HG02885 (cell line): ENCODE data around the gene TMBIM6.
"Not testable (repeated sequence)": the region's sequence is repeated elsewhere in the genome, so short reads cannot be mapped to it uniquely, and the experiment has no call there.

Source experiments
- ATAC-seq: cut with Tn5 transposase; IDR thresholded peaks from one replicate; pipeline ENCODE4 v1.9.1; 2021; ENCODE audit warnings: mild to moderate bottlenecking; ENCODE audit not compliant: unreplicated experiment, poor library complexity

Gene TMBIM6

DNA sequence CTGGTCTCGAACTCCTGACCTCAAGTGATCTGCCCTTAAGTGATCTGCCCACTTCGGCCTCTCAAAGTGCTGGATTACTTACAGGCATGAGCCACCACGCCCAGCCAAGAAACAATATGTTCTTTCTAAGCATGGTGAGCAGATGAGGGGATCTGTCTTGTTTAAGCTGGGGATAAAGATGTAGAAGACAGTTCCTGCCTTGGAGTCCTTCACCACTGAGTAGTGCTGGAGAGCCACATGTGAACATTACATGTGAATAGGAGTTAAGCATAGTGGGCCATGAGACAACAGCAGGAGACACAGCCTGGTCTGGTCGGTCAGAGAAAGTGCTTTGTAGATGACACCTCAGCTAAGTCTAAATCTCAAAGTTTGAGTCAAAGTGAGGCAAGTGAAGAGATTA, 26.0 kb downstream of the TMBIM6 start:
- ATAC-seq = no peak

DNA sequence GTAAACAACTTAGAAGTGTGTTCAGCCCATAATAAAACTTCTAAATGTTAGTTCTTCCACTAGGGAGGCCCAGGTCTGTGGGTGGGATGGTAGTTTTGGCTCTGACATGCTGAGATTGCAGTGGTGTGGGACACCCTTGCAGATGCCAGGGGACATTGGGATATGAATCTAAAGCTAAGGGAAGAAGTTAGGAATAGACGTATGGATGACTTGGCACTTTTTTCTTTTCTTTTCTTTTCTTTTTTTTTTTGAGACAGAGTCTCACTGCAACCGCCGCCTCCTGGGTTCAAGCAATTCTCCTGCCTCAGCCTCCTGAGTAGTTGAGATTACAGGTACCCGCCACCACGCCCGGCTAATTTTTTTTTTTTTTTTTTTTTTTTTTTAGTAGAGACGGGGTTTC, 31.7 kb downstream of the TMBIM6 start:
- ATAC-seq = not testable (repeated sequence)

DNA sequence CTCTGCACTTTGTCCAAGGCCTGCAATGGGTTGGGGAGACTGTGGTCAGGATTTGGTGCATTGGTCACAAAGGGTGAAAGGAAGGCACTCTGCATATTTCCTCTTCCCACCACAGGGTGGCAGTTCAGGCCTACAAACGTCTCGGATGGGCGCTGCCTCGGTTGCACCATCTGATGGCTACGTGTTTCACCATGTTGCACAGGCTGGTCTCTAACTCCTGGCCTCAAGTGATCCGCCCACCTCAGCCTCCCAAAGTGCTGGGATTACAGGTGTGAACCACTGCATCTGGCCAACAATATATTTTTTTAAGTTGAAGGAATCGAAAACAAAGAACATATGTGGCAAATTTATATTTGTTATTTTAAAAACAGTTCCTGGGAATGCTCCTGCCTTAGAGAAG, 35.1 kb downstream of the TMBIM6 start:
- ATAC-seq = peak; percentile 61

DNA sequence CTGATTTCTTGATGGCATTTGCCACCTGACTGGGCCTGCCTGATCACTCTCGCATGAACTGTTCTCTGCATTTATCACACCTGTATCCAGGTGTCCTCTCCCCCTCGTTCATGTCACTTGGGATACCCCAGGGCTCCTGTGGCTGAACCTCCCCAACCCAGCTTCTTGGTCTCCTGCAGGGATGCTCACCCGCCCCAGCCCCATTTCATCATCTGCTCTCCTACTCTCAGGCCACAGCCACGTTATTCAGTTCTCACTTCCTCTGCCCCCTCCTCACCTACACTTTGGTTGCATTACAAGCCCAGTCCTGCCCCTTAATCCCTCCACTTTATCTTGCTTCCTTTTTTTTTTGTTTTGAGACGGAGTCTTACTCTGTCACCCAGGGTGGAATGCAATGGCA, 35.5 kb downstream of the TMBIM6 start:
- ATAC-seq = no peak

DNA sequence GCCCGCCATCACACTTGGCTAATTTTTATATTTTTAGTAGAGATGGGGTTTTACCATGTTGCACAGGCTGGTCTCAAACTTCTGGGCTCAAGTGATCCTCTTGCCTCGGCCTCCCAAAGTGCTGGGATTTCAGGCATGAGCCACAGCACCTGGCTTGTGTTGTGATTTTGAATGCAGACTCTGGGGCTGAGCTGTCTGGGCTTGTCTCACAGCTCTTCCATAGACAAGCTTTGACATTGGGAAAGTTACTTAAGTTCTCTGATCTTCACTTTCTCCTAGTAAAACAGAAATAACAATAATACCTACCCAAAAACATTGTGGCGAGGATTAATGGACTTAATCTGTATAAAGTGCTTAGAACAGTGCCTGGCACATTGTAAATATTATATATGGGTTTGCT, 36.0 kb downstream of the TMBIM6 start:
- ATAC-seq = no peak

DNA sequence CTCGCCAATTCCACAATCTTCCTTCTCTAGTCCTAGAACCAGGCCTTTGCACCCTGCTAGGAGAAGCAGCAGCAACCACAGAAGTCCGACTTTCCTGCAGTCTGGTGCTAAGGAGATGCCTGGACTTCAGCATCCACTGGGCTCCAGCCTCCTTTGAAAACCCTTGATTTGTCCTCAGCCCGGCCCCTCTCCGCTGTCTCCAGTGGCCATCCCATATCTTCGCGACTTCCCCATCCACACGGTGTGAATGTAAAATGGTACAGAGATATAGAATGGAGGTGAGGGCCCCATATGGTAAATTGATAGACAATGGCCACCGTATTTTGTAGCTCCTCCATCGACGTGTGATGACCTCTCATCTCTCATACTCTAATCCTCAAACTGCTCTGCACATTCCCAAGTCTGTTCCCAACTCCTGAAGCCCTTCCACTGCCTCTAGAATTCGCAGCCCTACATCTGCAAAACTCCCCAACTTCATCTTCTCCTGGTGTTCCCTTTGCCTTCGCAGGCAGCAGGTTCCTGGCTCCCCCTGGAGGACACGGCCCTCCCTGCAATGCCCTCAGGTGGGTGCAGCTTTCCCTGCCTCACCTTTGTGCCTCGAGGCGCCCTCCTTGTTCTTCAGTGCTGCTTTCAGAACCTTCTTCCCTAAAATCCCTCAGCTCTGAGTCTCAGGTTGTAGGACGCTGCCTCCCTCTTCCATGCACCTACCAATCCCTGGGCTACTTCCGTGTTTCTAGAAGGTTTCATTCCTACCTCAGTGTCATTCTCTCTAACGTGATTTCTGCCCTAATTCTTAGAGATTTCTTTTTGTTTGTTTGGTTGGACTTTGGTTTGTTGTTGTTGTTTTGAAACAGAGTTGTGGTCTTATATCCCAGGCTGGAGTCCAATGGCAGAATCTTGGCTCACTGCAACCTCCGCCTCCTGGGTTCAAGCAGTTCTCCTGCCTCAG, 36.7 kb downstream of the TMBIM6 start:
- ATAC-seq = no peak

DNA sequence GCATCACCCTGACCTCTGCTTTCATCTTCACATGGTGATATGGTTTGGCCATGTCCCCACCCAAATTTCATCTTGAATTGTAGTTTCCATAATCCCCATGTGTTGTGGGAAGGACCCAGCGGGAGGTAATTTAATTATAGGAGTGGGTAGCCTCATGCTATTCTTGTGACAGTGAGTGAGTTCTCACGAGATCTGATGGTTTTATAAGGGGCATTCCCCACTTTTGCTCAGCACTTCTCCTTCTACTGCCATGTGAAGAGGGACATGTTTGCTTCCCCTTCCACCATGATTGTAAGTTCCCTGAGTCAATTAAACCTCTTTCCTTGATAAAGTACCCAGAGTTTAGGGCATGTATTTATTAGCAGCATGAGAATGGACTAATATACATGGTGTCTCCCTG, 38.2 kb downstream of the TMBIM6 start:
- no peak for ATAC-seq

DNA sequence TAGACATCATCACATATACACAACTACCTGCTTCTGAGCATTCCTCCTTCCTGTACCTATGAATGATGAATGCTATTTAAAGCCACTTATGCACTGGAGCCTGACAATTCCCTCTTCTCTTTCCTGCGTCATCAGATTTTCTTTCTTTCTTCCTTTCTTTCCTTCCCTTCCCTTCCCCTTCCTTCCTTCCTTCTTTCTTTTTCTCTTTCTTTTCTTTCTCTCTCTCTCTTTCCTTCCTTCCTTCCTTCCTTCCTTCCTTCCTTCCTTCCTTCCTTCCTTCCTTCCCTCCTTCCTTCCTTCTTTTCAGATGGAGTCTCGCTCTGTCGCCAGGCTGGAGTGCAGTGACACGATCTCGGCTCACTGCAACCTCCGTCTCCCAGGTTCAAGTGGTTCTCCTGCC, 39.6 kb downstream of the TMBIM6 start:
- ATAC-seq = not testable (repeated sequence)

DNA sequence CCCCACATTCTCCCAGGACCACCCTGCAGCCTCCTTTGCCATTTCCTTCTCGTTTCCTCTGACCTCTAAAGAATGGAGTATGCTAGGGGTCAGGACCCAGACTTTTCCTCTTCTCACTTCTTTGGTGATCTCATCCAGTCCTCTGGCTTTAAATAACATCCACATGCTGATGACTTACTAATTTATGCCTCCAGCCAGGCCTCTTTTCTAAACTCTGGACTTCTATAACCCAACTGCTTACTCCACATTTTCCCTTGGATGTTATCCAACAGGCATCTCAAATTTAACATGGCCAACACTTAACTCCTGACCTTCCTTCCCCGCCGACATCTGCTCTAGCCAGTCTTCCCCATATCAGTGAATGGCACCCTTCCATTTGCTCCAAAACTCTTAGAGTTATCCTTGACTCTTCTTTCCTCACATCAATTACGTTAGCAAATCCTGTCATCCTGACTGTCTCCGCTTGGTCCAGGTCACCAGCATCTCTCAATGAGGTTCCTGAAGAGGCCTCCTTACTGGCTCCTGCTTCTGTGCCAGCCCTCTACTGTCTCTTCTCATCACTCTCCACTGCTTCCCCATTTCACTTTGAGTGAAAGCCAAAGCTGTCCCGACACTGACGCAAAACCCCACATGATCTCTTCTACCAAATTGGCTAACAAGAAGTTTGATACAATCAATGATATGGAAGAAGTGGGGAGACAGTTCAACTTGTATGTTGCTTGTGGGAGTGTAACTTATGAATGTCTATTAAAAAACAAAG, 42.7 kb downstream of the TMBIM6 start:
- ATAC-seq = no peak

DNA sequence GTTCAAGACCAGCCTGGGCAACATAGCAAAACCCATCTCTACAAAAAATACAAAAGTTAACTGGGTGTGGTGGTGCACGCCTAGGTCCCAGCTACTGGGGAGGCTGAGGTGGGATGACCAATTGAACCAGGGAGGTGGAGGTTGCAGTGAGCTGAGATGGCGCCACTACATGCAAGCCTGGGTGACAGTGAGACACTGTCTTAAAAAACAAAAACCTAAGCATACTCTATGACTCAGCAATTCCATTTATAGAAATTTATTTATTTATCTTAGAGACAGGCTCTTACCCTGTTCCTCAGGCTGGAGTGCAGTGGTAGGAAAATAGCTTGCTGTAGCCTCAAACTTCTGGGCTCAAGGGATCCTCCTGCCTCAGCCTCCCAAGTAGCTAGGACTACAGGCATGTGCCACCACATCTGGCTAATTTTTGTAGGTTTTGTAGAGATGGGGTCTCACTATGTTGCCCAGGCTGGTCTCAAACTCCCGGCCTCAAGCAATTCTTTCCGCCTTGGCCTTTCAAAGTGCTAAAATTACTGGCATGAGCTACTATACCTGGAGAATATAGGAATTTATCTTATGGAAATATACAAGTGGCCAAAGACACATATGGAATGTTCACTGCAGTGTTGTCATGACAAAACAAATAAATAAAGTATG, 43.5 kb downstream of the TMBIM6 start:
- no peak for ATAC-seq

DNA sequence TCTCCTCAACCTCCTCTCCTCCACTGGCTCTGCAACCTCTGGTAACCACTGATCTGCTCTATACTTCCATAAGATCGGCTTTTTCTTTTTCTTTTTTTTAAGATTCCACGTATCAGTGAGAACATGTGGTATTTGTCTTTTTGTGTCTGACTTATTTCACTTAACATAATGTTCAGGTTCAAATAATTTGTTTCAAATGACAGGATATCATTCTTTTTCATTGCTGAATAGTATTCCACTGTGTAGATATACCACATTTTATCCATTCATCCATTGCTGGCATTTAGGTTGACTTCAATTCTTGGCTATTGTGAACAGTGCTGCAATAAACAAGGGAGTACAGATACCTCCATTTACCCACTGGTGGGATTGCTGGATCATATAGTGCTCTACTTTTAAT, 46.3 kb downstream of the TMBIM6 start:
- ATAC-seq = no peak

DNA sequence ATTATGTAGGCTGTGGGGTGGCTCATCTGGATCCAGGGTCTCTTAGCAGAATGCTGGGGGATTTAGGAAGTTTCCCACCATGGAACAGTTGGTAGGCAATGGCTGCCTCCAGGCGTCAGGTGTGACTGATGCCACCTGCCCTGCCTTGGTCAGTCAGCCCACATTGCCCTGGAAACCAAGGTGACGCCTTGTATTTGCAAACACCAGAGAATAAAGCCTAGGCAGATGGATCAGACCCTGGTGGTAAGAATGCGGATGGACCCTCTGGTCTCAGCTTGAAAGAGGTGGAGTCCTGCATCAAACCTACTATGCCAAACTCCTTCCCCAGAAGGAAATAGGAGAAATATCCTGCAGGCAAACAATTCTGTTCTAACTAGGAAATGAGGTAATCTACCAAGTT, 48.6 kb downstream of the TMBIM6 start:
- ATAC-seq = no peak

DNA sequence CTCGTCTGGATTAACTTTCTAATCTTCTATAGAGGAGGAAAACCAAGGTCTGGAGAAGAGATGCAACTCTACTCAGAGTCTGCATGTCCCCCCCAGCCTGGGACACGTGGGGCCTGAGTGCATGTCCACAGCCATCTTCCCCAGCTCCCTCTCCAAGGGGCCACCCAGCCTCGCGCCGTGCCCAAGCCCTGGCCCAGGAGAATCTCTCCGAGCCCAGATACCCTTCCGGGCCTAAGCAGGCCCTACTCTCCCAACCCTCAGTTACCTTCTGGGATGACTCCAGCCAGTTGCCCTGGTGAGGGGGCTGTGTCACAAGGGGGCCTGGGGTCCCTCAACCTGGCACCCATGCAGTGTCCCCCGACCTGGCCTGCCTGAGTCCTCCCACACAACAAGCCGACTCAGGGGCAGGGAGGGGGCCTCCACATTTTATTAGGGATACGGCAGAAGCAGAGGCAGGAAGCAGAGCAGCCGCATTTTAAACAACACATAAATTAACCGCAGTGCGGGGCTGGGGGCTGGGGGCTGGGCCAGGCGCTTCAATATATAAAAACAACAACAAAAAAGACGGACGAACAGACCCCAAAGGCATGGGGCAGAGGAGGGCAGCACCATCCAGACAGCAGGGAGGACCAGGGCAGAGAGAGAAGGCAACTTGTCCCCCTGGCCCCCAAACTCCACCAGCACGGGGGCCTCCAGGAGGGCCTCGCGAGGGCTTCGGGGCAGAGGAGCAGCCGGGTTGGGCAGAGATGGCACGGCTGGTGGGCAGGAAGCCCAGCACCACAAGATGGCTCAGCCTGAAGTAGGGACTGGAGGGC, 49.6 kb downstream of the TMBIM6 start:
- no peak for ATAC-seq

DNA sequence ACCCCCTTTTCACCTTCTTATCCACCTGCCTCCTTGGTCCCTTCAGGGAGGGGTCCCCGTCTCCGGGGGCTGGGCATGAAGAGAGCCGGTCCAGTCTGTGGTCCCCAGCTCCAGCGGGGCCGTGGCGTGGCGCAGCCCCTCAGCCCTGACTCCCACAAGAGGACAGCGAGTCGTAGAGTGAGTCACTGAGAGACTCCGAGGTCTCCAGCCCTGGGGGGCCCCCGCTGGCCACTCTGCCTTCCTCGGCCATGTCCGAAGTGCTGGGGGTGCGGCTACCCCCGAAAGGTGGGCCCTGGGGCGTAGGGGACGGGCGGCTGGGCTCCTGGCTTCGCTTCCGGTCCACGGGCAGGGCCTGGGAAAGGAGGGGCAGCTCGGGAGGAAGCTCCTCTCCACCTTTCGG, 50.3 kb downstream of the TMBIM6 start:
- no peak for ATAC-seq

DNA sequence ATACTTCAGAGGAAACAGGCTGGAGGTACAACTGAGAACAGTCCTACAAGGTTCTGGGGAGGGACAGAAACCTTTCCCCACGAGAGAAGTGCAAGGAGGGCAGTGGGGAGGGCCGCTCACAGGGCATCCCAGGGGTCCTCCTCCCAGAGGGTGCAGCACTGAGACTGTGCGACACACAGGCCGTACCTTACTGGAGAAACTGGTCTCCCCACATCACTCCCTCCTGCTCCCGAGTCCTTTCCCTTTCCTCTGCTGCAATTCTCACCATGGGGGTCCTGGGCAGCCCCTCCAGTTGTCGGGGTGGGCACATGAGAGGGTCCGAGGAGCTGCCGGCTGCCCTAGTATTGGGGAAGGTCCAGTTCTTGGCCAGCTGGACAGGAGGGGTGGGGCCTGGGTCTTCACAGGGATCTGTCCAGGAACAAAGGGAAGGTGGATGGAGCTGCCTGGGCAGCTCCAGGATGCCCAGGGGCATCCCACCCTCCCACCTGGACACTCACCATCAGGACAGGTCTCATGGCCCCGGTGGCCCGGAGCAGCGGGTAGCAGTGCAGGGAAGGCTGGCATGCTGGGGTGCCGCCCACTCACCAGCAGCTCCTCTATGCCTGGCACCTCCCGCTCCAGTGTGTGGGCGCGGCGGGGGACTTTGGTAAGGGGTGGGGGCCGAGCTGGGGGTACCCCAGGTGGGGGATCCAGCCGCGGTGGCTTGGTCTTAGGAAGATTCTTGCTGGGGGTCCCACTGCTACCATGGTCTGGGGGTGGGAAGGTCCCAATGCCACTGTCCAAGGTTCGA, 51.0 kb downstream of the TMBIM6 start:
- no peak for ATAC-seq

DNA sequence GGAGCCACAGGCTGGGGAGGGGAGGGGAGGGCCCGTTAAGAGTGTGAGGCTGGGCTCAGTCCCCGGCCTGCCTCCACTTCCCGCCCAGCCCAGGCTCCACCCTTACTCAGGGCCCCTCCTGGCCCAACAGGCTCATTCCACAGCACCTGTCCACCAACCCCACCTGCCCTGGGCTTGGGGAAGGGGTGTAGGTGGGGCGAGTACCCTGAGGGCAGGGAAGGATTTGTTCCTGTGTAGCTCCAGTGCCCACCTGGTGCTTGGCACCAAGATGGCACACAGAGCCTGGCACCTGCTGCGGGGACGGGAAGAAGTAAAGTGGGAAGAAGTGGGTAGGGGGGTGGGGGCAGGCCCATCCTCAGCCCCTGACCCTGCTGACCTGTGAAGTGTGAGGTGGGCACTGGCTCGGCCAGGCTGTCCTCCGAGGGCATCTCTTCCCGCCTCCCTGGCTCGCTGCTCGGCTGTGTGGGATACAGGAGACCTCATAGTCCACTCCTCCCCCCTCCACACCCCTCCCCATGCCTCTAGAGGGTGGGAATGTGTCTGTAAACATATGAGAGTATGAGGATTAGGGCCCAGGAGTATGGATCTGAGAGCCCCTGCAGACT, 51.7 kb downstream of the TMBIM6 start:
- ATAC-seq = no peak

DNA sequence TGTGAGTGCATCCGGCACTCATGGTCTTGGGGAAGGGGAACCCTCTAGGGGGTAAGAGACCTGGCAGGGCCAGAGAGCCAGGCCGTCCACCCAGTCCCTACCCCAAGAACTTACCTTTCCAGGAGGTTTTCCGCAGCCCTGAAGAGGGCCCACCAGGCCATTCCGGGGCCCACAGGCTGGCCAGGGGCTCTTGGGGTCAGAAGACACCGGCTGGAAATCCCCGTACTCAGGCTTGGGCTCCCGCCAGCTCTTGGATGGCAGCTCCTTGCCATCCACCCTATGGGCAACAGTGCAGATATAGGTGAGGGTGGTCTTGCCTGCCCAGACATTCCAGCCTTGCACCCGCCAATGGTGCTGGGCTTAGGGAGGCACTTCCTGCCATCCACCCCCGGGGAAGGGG, 52.3 kb downstream of the TMBIM6 start:
- ATAC-seq = no peak

DNA sequence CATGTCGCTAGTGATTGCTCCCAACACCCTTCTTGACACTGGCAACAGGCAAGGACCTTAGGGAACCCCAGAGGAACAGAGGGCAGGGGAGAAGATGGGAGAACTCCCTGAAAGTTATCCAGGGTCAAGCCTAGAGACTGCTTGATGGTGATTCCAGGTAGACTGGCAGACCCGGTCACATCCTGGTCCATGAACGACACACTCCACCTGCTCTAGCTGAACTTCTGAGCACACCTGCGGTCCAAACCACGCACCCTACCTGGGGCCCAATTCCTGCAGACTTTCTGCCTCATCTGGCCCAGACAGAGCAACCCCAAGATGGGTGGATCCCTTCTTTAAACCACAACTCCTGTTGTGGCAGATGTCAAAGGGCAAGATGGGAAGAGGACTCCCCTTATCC, 52.7 kb downstream of the TMBIM6 start:
- ATAC-seq = no peak
